Measurements from ENCODE around the gene STX11.
"Not testable (repeated sequence)": the region's sequence is repeated elsewhere in the genome, so short reads cannot be mapped to it uniquely, and the experiment has no call there.

The STX11 gene

GRCh38 chr6:144161975-144162374 lies 11.7 kb downstream of the STX11 start:
- Histone ChIP-seq H3K27me3 (ENCODE audit: insufficient read depth, low read length) (no peaks in the 10 kb centered on the region), H3K4me3 (ENCODE audit: low read length) (no peak overlapping the region), H3K9me3 (ENCODE audit: low read length) (no peaks in the 10 kb centered on the region), H3K4me1 (ENCODE audit: insufficient read depth, low read length) (peaks cover 7% of the 10 kb centered on the region), H3K36me3 (ENCODE audit: insufficient read depth, low read length) (no peaks in the 10 kb centered on the region), H2AFZ (ENCODE audit: low read depth, low read length) (no peak overlapping the region)

DNA sequence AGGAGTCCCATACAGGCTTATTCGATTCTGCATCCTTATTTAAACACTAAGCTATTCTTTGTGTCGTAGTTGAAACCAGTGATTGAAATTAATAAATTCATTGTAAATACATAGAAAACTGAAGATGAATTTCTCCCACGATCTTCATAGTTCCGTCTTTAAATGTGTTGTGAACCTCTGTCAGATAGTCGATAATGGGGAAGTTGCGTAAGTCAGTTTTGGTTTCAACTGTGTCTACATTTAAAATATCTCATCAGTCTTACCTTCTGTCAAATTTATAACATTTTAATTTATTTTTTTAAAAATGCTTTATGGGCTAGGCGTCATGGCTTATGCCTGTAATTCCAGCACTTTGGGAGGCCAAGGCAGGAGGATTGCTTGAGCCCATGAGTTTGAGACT lies 12.7 kb downstream of the STX11 start:
- no peak overlapping the region for H3K4me3 ChIP-seq (ENCODE audit: low read length)
- H3K4me1 ChIP-seq (ENCODE audit: insufficient read depth, low read length) = no peaks in the 10 kb centered on the region
- no peaks in the 10 kb centered on the region for H3K27me3 ChIP-seq (ENCODE audit: insufficient read depth, low read length)
- H2AFZ ChIP-seq (ENCODE audit: low read depth, low read length) = no peak overlapping the region
- no peaks in the 10 kb centered on the region for H3K36me3 ChIP-seq (ENCODE audit: insufficient read depth, low read length)
- H3K9me3 ChIP-seq (ENCODE audit: low read length) = no peaks in the 10 kb centered on the region

DNA sequence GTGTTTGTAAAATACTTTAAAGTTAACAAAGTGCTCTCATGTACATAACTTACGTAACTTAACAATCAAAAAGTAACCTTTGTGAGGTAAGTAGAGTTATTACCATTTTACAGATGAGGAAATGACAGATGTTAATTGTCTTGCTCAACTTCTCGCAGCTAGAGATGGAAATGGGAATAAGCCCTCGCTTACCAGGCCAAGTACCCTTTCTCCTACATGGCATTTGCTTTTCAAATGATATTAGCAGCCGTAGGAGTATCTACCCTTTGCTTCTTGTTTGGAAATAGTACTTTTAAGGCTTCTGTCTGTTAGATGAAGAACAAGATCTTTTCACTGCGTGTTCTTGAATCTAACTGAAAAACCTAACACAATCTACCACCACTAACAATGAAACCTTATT lies 15.5 kb downstream of the STX11 start:
- no peaks in the 10 kb centered on the region for H3K9me3 ChIP-seq (ENCODE audit: low read length)
- no peak overlapping the region for H3K4me3 ChIP-seq (ENCODE audit: low read length)
- no peaks in the 10 kb centered on the region for H3K4me1 ChIP-seq (ENCODE audit: insufficient read depth, low read length)
- H2AFZ ChIP-seq (ENCODE audit: low read depth, low read length) = no peak overlapping the region
- H3K27me3 ChIP-seq (ENCODE audit: insufficient read depth, low read length) = no peaks in the 10 kb centered on the region
- no peaks in the 10 kb centered on the region for H3K36me3 ChIP-seq (ENCODE audit: insufficient read depth, low read length)

- H3K4me3 ChIP-seq (ENCODE audit: low read length) = no peak overlapping the region
- no peak overlapping the region for H2AFZ ChIP-seq (ENCODE audit: low read depth, low read length)
- H3K27me3 ChIP-seq (ENCODE audit: insufficient read depth, low read length) = no peaks in the 10 kb centered on the region
- no peaks in the 10 kb centered on the region for H3K9me3 ChIP-seq (ENCODE audit: low read length)
- H3K4me1 ChIP-seq (ENCODE audit: insufficient read depth, low read length) = no peaks in the 10 kb centered on the region
- H3K36me3 ChIP-seq (ENCODE audit: insufficient read depth, low read length) = no peaks in the 10 kb centered on the region
These were observed 19.7 kb downstream of the STX11 start for GRCh38 chr6:144170044-144170443.

DNA sequence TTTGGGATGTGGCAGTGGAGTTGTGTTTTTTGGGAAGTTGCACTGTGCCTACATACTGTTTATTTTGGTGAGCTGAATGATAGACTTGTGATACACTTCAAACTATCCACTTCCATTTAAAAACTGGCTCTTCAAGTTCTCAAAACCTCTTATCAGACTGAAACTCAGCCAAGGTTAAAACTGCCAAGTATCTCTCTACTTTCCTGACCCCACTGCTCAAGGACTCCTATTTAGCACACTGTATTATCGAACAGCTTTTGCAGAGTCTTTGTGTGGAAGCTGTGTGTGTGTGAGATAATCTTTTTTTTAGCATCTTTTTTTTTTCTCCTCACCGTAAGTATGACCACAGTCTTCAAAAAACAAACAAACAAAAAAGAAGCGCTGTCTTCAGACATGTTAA lies 21.1 kb downstream of the STX11 start:
- H3K9me3 ChIP-seq (ENCODE audit: low read length) = no peaks in the 10 kb centered on the region
- H3K4me3 ChIP-seq (ENCODE audit: low read length) = no peak overlapping the region
- H3K27me3 ChIP-seq (ENCODE audit: insufficient read depth, low read length) = no peaks in the 10 kb centered on the region
- no peak overlapping the region for H2AFZ ChIP-seq (ENCODE audit: low read depth, low read length)
- no peaks in the 10 kb centered on the region for H3K4me1 ChIP-seq (ENCODE audit: insufficient read depth, low read length)
- H3K36me3 ChIP-seq (ENCODE audit: insufficient read depth, low read length) = no peaks in the 10 kb centered on the region

GRCh38 chr6:144174006-144174405 lies 23.7 kb downstream of the STX11 start:
- no peaks in the 10 kb centered on the region for H3K36me3 ChIP-seq (ENCODE audit: insufficient read depth, low read length)
- H3K4me3 ChIP-seq (ENCODE audit: low read length) = no peak overlapping the region
- no peak overlapping the region for H2AFZ ChIP-seq (ENCODE audit: low read depth, low read length)
- no peaks in the 10 kb centered on the region for H3K4me1 ChIP-seq (ENCODE audit: insufficient read depth, low read length)
- H3K9me3 ChIP-seq (ENCODE audit: low read length) = no peaks in the 10 kb centered on the region
- no peaks in the 10 kb centered on the region for H3K27me3 ChIP-seq (ENCODE audit: insufficient read depth, low read length)

DNA sequence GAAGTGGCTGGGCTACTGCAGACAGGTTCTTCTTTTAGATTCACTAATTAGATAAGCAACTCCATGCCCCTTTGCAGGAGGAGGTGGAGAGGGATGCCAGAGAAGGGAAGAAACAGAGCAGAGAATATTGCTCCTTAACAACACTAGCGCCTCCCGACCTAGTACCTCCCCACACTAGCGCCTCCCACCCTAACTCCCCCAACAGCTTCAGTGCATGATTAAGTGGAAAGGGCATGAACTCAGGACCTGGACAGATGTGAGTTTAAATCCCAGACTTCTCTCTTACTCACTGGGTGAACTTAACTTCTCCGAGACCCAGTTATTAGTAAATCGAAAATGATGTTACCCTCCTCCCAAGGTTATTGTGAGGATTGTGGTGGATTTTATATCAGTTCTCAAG lies 25.7 kb downstream of the STX11 start:
- Histone ChIP-seq H3K9me3 (ENCODE audit: low read length) (no peaks in the 10 kb centered on the region), H2AFZ (ENCODE audit: low read depth, low read length) (no peak overlapping the region), H3K4me3 (ENCODE audit: low read length) (no peak overlapping the region), H3K27me3 (ENCODE audit: insufficient read depth, low read length) (no peaks in the 10 kb centered on the region), H3K4me1 (ENCODE audit: insufficient read depth, low read length) (no peaks in the 10 kb centered on the region), H3K36me3 (ENCODE audit: insufficient read depth, low read length) (no peaks in the 10 kb centered on the region)

- no peaks in the 10 kb centered on the region for H3K36me3 ChIP-seq (ENCODE audit: insufficient read depth, low read length)
- H2AFZ ChIP-seq (ENCODE audit: low read depth, low read length) = no peak overlapping the region
- H3K4me1 ChIP-seq (ENCODE audit: insufficient read depth, low read length) = no peaks in the 10 kb centered on the region
- H3K27me3 ChIP-seq (ENCODE audit: insufficient read depth, low read length) = no peaks in the 10 kb centered on the region
- no peak overlapping the region for H3K4me3 ChIP-seq (ENCODE audit: low read length)
- no peaks in the 10 kb centered on the region for H3K9me3 ChIP-seq (ENCODE audit: low read length)
These were observed 27.4 kb downstream of the STX11 start for GRCh38 chr6:144177726-144178125.

DNA sequence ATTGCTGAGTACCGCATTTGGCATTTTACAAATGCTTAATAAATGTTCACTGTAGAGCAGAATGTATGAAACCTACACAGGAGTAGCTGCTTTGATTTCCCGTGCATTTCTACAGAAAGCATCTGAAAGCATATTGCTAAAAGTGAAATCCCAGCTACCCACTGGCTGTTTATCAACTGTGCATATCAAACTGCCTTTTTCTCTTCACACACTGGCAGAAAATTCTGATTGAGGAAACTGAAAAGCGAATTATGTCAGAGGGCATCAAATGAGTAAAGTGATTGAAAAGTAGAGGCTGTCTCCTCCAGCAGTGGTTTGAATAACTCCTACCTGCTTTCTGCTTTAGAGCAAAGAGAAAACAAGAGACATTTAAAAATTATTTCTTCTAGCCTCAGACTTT lies 28.0 kb downstream of the STX11 start:
- Histone ChIP-seq H3K27me3 (ENCODE audit: insufficient read depth, low read length) (no peaks in the 10 kb centered on the region), H3K4me1 (ENCODE audit: insufficient read depth, low read length) (no peaks in the 10 kb centered on the region), H2AFZ (ENCODE audit: low read depth, low read length) (no peak overlapping the region), H3K4me3 (ENCODE audit: low read length) (no peak overlapping the region), H3K9me3 (ENCODE audit: low read length) (no peaks in the 10 kb centered on the region), H3K36me3 (ENCODE audit: insufficient read depth, low read length) (no peaks in the 10 kb centered on the region)

- Histone ChIP-seq H3K9me3 (ENCODE audit: low read length) (no peaks in the 10 kb centered on the region), H3K4me1 (ENCODE audit: insufficient read depth, low read length) (no peaks in the 10 kb centered on the region), H3K4me3 (ENCODE audit: low read length) (no peak overlapping the region), H3K27me3 (ENCODE audit: insufficient read depth, low read length) (no peaks in the 10 kb centered on the region), H3K36me3 (ENCODE audit: insufficient read depth, low read length) (no peaks in the 10 kb centered on the region), H2AFZ (ENCODE audit: low read depth, low read length) (no peak overlapping the region)
These were observed 28.9 kb downstream of the STX11 start for GRCh38 chr6:144179237-144179636.

- Histone ChIP-seq H3K4me1 (ENCODE audit: insufficient read depth, low read length) (no peaks in the 10 kb centered on the region), H3K36me3 (ENCODE audit: insufficient read depth, low read length) (no peaks in the 10 kb centered on the region), H3K27me3 (ENCODE audit: insufficient read depth, low read length) (no peaks in the 10 kb centered on the region), H3K4me3 (ENCODE audit: low read length) (no peak overlapping the region), H2AFZ (ENCODE audit: low read depth, low read length) (no peak overlapping the region), H3K9me3 (ENCODE audit: low read length) (no peaks in the 10 kb centered on the region)
These were observed 29.5 kb downstream of the STX11 start for GRCh38 chr6:144179828-144180227.

DNA sequence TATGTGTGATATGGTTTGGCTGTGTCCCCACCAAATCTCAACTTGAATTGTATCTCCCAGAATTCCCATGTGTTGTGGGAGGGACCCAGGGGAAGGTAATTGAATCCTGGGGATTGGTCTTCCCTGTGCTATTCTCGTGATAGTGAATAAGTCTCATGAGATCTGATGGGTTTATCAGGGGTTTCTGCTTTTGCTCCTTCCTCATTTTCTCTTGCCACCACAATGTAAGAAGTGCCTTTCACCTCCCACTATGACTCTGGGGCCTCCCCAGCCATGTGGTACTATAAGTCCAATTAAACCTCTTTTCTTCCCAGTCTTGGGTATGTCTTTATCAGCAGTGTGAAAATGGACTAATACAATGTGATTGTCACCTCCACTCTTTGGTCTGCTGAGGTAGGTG lies 30.0 kb downstream of the STX11 start:
- not testable (repeated sequence) for H3K4me3 ChIP-seq (ENCODE audit: low read length); H3K9me3 ChIP-seq (ENCODE audit: low read length); H3K27me3 ChIP-seq (ENCODE audit: insufficient read depth, low read length); H3K36me3 ChIP-seq (ENCODE audit: insufficient read depth, low read length); H3K4me1 ChIP-seq (ENCODE audit: insufficient read depth, low read length); H2AFZ ChIP-seq (ENCODE audit: low read depth, low read length)

DNA sequence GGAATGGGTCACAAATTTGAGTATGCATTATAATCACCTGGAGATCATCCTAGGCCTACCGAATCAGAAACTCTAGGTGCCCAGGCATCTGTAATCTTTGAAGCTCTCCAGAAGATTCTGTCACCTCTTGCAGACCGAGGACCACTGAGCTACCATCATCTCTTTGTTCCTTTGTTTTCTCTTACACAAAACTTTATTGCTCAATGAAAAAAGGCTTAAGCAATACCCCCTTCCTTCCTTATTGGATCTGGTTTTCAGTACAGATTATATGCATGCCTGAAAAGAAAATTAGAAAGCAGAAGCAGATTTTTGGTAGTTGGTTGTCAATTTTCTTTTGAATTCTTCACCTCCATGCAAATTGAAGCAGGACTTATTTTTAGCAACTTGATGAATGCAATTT lies 31.3 kb downstream of the STX11 start:
- H3K4me1 ChIP-seq (ENCODE audit: insufficient read depth, low read length) = no peaks in the 10 kb centered on the region
- H3K9me3 ChIP-seq (ENCODE audit: low read length) = no peaks in the 10 kb centered on the region
- no peaks in the 10 kb centered on the region for H3K27me3 ChIP-seq (ENCODE audit: insufficient read depth, low read length)
- H3K4me3 ChIP-seq (ENCODE audit: low read length) = no peak overlapping the region
- no peaks in the 10 kb centered on the region for H3K36me3 ChIP-seq (ENCODE audit: insufficient read depth, low read length)
- H2AFZ ChIP-seq (ENCODE audit: low read depth, low read length) = no peak overlapping the region

DNA sequence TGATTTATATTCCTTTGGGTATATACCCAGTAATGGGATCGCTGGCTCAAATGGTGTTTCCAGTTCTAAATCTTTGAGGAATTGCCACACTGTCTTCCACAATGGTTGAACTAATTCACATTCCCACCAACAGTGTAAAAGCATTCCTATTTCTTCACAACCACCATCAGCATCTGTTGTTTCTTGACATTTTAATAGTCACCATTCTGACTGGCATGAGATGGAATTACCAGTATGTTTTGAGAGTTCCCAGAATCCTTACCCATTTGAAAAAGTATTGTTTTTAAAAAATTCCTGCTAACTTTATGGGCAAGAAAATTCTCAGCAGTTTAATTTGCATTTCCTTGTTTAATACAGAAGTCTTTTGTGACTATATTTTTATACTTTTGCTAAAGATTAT lies 33.9 kb downstream of the STX11 start:
- H3K4me3 ChIP-seq (ENCODE audit: low read length); H3K9me3 ChIP-seq (ENCODE audit: low read length); H3K27me3 ChIP-seq (ENCODE audit: insufficient read depth, low read length); H2AFZ ChIP-seq (ENCODE audit: low read depth, low read length); H3K4me1 ChIP-seq (ENCODE audit: insufficient read depth, low read length); H3K36me3 ChIP-seq (ENCODE audit: insufficient read depth, low read length): not testable (repeated sequence)

Measured in neuron (in vitro differentiated cells).